H7 (cell line): ENCODE data around the gene UBA7. TPM values are rescaled to one million over a fixed set of nuclear protein-coding genes. Genes with fewer than 3 reads are reported as not detected.

Experiments
- DNase-seq: peaks from one replicate; pipeline ENCODE4 v3.0.0; 2012
- H3K27me3 ChIP-seq: 2 replicates; pipeline ENCODE4 v1.6.0; 2011; ENCODE audit warnings: mild to moderate bottlenecking, low read length; ENCODE audit not compliant: control insufficient read depth, insufficient read depth
- H3K36me3 ChIP-seq: replicated peaks from 2 replicates; pipeline ENCODE4 v1.5.1; 2011; ENCODE audit warnings: low read length; ENCODE audit not compliant: control insufficient read depth, insufficient read depth
- H3K4me3 ChIP-seq: 2 replicates; pipeline ENCODE4 v1.5.1; 2011; ENCODE audit warnings: low read depth, mild to moderate bottlenecking, control low read depth, low read length, moderate library complexity; ENCODE audit not compliant: insufficient read depth
- total RNA-seq: library from RNA; depleted of rRNA; stranded (reverse); fragments of >200 nt; shearing (Covaris generic); gene quantifications from 2 replicates; pipeline ENCODE4 v1.2.3, GENCODE V29; 2014; rRNA removed

UBA7 gene
- total RNA-seq, 1 experiment from 2014 or later, result 0.07 TPM

DNA sequence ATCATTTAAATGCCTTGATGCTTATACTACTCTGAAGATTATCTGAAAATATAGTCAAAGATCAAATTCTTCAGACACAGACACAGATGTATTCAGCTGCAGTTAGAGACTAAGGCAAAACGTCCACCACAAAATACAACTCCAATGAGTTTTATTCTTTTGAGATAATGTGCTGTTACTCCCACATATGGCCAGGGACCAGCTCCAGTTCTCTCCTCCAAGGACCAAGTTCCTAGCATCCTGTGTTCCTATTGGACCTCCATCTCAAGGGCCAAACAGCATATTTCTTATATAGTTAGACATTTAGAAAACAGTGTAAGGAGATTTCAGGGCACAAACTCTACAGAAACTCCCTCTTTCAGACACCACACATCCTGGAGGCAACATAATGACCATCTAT is 54.5 kb downstream of the UBA7 start:
- no peaks in the 10 kb centered on the region; the same call in 1 of the 2 replicates for H3K36me3 ChIP-seq
- H3K4me3 ChIP-seq, result no peak overlapping the region
- DNase-seq, result no peak
- no peaks in the 10 kb centered on the region for H3K27me3 ChIP-seq

GRCh38 chr3:49757197-49757596 is 56.6 kb downstream of the UBA7 start:
- Histone ChIP-seq H3K36me3 (no peaks in the 10 kb centered on the region; the same call in 1 of the 2 replicates), H3K27me3 (no peaks in the 10 kb centered on the region), H3K4me3 (no peak overlapping the region)
- no peak for DNase-seq

- Histone ChIP-seq H3K27me3 (no peaks in the 10 kb centered on the region), H3K36me3 (no peaks in the 10 kb centered on the region; the same call in 1 of the 2 replicates), H3K4me3 (no peak overlapping the region)
- DNase-seq, result no peak
Measured at GRCh38 chr3:49756036-49756435, 57.7 kb downstream of the UBA7 start.

Other genes with a start within 250 kb of the UBA7 start
- 236 and 260 TPM in 2 replicates for gene APEH, start 139.6 kb downstream of the UBA7 start, total RNA-seq
- gene MST1, start 124.5 kb downstream of the UBA7 start, total RNA-seq, result 10.8 and 11.0 TPM in 2 replicates
- 22.1 and 31.2 TPM in 2 replicates for gene RNF123, start 124.4 kb downstream of the UBA7 start, total RNA-seq
- 5.7 and 5.8 TPM in 2 replicates for gene AMIGO3, start 94.3 kb downstream of the UBA7 start, total RNA-seq
- gene GMPPB, start 90.0 kb downstream of the UBA7 start, total RNA-seq, result 24.6 and 43.5 TPM in 2 replicates
- 34.7 and 38.2 TPM in 2 replicates for gene IP6K1, start 27.4 kb downstream of the UBA7 start, total RNA-seq
- not detected in 2 replicates for gene CDHR4, start 14.1 kb downstream of the UBA7 start, total RNA-seq
- 2.3 and 6.5 TPM in 2 replicates for gene INKA1, start 10.7 kb downstream of the UBA7 start, total RNA-seq
- gene TRAIP, start 42.6 kb upstream of the UBA7 start, total RNA-seq, result 16.1 and 24.9 TPM in 2 replicates
- 38.6 and 46.8 TPM in 2 replicates for gene CAMKV, start 56.0 kb upstream of the UBA7 start, total RNA-seq
- gene MST1R, start 89.9 kb upstream of the UBA7 start, total RNA-seq, result 0.76 and 2.0 TPM in 2 replicates
- gene MON1A, start 115.9 kb upstream of the UBA7 start, total RNA-seq, result 10.2 and 15.9 TPM in 2 replicates
- 41.6 and 72.7 TPM in 2 replicates for gene RBM6, start 126.2 kb upstream of the UBA7 start, total RNA-seq